H1 (cell line): Measurements from ENCODE around the gene FGGY. TPM values are rescaled to one million over a fixed set of nuclear protein-coding genes. Genes with fewer than 3 reads are reported as not detected.

Experiments
- CTCF ChIA-PET: fragments of 300-600 bp; sonication (Branson Sonifier 250); formaldehyde crosslinking; loops from one replicate; lab custom pipeline; 2021; ENCODE audit not compliant: partially characterized antibody; lab: Charles Lee
- POLR2A ChIA-PET: fragments of 300-600 bp; sonication (Branson Sonifier 250); formaldehyde crosslinking; loops from one replicate; lab custom pipeline; 2021; ENCODE audit warnings: inconsistent platforms; ENCODE audit not compliant: partially characterized antibody; lab: Charles Lee
- DNase-seq, 2 experiments: peaks; one replicate each; pipeline versions ENCODE4 v3.0.0 to v3.0.0-alpha.2; 2010 to 2022; ENCODE audit warnings: low spot score in 2 of 2, low read depth in 1 of 2, mixed read lengths in 1 of 2
- FAIRE-seq: peaks from 2 replicates; lab custom pipeline; 2011; peaks lifted over from hg19 to GRCh38; lab: Jason Lieb, UNC
- H2AFZ ChIP-seq: 2 replicates; pipeline ENCODE4 v1.8.1; 2012; ENCODE audit warnings: low read length, inconsistent platforms
- H2AK5ac ChIP-seq: 2 replicates; pipeline ENCODE4 v1.6.1; 2013; ENCODE audit warnings: low read depth, low read length
- H2BK120ac ChIP-seq: replicated peaks from 2 replicates; pipeline ENCODE3; 2013; ENCODE audit warnings: low read depth, low read length, inconsistent platforms
- H2BK12ac ChIP-seq: 2 replicates; pipeline ENCODE4 v1.6.1; 2013; ENCODE audit warnings: low read depth, low read length
- H2BK15ac ChIP-seq: 2 replicates; pipeline ENCODE4 v1.6.1; 2013; ENCODE audit warnings: low read length
- H2BK20ac ChIP-seq: 2 replicates; pipeline ENCODE4 v1.6.1; 2013; ENCODE audit warnings: low read length
- H2BK5ac ChIP-seq: 2 replicates; pipeline ENCODE4 v1.6.1; 2013; ENCODE audit warnings: low read depth, low read length
- H3K14ac ChIP-seq: 2 replicates; pipeline ENCODE4 v1.6.1; 2013; ENCODE audit warnings: inconsistent platforms; ENCODE audit not compliant: insufficient read length
- H3K18ac ChIP-seq: 2 replicates; pipeline ENCODE4 v1.6.1; 2013; ENCODE audit warnings: low read length; ENCODE audit errors: extremely low read depth
- H3K23ac ChIP-seq: 2 replicates; pipeline ENCODE4 v1.6.1; 2013; ENCODE audit warnings: inconsistent platforms; ENCODE audit not compliant: insufficient read length
- H3K23me2 ChIP-seq: 2 replicates; pipeline ENCODE4 v1.6.1; 2013; ENCODE audit warnings: low read depth, low read length
- H3K27ac ChIP-seq: 2 replicates; pipeline ENCODE4 v1.6.1; 2011; ENCODE audit warnings: low read depth, low read length, inconsistent platforms
- H3K27me3 ChIP-seq, 4 experiments: replicated peaks in 1 of 4; 1 replicate in 1 of 4; 2 replicates in 3 of 4; pipeline versions ENCODE4 v1.6.1 to v1.8.1; 2011 to 2013; ENCODE audit warnings: low read length in 3 of 4, mild to moderate bottlenecking in 3 of 4, inconsistent platforms in 2 of 4, mixed read lengths in 2 of 4, moderate library complexity in 1 of 4; ENCODE audit not compliant: control insufficient read depth in 3 of 4, insufficient read depth in 3 of 4; ENCODE audit errors: extremely low read depth in 1 of 4
- H3K36me3 ChIP-seq, 4 experiments: 2 replicates each; pipeline versions ENCODE4 v1.6.1 to v1.8.1; 2011 to 2013; ENCODE audit warnings: mild to moderate bottlenecking in 4 of 4, low read length in 3 of 4, moderate library complexity in 2 of 4, control low read depth in 1 of 4, inconsistent platforms in 1 of 4; ENCODE audit not compliant: insufficient read depth in 4 of 4, control insufficient read depth in 2 of 4
- H3K4ac ChIP-seq: replicated peaks from 2 replicates; pipeline ENCODE3; 2013; ENCODE audit warnings: low read length, low read depth, mixed read lengths, inconsistent platforms; ENCODE audit not compliant: insufficient read length
- H3K4me1 ChIP-seq, 4 experiments: replicated peaks in 1 of 4; 1 replicate in 1 of 4; 2 replicates in 3 of 4; pipeline versions ENCODE4 v1.6.1 to v1.8.1; 2011 to 2013; ENCODE audit warnings: low read length in 3 of 4, inconsistent platforms in 2 of 4, mixed read lengths in 1 of 4; ENCODE audit not compliant: insufficient read depth in 4 of 4, control insufficient read depth in 3 of 4
- H3K4me2 ChIP-seq, 2 experiments: 2 replicates each; pipeline versions ENCODE4 v1.6.1 to v1.8.1; 2011 to 2013; ENCODE audit warnings: low read depth in 2 of 2, low read length in 2 of 2, control low read depth in 1 of 2, inconsistent platforms in 1 of 2, mild to moderate bottlenecking in 1 of 2; ENCODE audit not compliant: insufficient read depth in 1 of 2
- H3K4me3 ChIP-seq, 4 experiments: fragments of 200-600, 300-600 bp in 1 of 4; sonication (generic), shearing (Covaris generic), sonication (Bioruptor Twin) in 1 of 4; 2 replicates each; pipeline versions ENCODE4 v1.5.1 to v1.8.1; 2011 to 2016; ENCODE audit warnings: low read length in 4 of 4, low read depth in 3 of 4, control low read depth in 2 of 4, inconsistent platforms in 2 of 4, mild to moderate bottlenecking in 2 of 4, mixed read lengths in 1 of 4, moderate library complexity in 1 of 4; ENCODE audit not compliant: insufficient read depth in 2 of 4; ENCODE audit errors: extremely low read depth in 1 of 4
- H3K56ac ChIP-seq: replicated peaks from 2 replicates; pipeline ENCODE3; 2013; ENCODE audit warnings: low read depth, mild to moderate bottlenecking, mixed read lengths, low read length, inconsistent platforms; ENCODE audit not compliant: insufficient read length
- H3K79me1 ChIP-seq: 2 replicates; pipeline ENCODE4 v1.6.1; 2013; ENCODE audit warnings: low read depth, low read length, control low read depth
- H3K79me2 ChIP-seq, 2 experiments: 2 replicates each; pipeline versions ENCODE4 v1.6.1 to v1.8.1; 2012 to 2013; ENCODE audit warnings: low read length in 2 of 2, mild to moderate bottlenecking in 2 of 2, inconsistent platforms in 1 of 2; ENCODE audit not compliant: insufficient read depth in 2 of 2, control insufficient read depth in 1 of 2
- H3K9ac ChIP-seq, 4 experiments: replicated peaks in 1 of 4; 1 replicate in 1 of 4; 2 replicates in 3 of 4; pipeline versions ENCODE4 v1.6.1 to v1.8.1; 2011 to 2013; ENCODE audit warnings: low read depth in 3 of 4, low read length in 3 of 4, control low read depth in 2 of 4, mild to moderate bottlenecking in 2 of 4, moderate library complexity in 2 of 4, inconsistent platforms in 1 of 4; ENCODE audit errors: extremely low read depth in 1 of 4
- H3K9me3 ChIP-seq, 2 experiments: 2 replicates each; pipeline versions ENCODE4 v1.6.1 to v1.8.1; 2012 to 2013; ENCODE audit warnings: mild to moderate bottlenecking in 2 of 2, moderate library complexity in 2 of 2, control low read depth in 1 of 2, inconsistent platforms in 1 of 2, low read depth in 1 of 2, low read length in 1 of 2, mixed read lengths in 1 of 2; ENCODE audit not compliant: insufficient read depth in 2 of 2
- H4K20me1 ChIP-seq, 2 experiments: replicated peaks in 1 of 2; 2 replicates each; pipeline versions ENCODE3 to v1.8.1; 2011 to 2013; ENCODE audit warnings: inconsistent platforms in 2 of 2, low read length in 2 of 2, mild to moderate bottlenecking in 1 of 2; ENCODE audit not compliant: insufficient read depth in 2 of 2, control insufficient read depth in 1 of 2
- H4K5ac ChIP-seq: 2 replicates; pipeline ENCODE4 v1.6.1; 2013; ENCODE audit warnings: low read length, low read depth, mixed read lengths, inconsistent platforms; ENCODE audit not compliant: insufficient read length
- H4K8ac ChIP-seq: 2 replicates; pipeline ENCODE4 v1.8.0; 2013; ENCODE audit warnings: mild to moderate bottlenecking, moderate library complexity, low read length, inconsistent platforms; ENCODE audit not compliant: insufficient read depth; ENCODE audit errors: extremely low read depth
- H4K91ac ChIP-seq: replicated peaks from 2 replicates; pipeline ENCODE3; 2013; ENCODE audit warnings: low read length, mixed read lengths, inconsistent platforms; ENCODE audit not compliant: insufficient read length
- POU5F1 ChIP-seq: IDR thresholded peaks from 2 replicates; pipeline ENCODE4 v1.6.1; 2011; ENCODE audit warnings: low read depth, mild to moderate bottlenecking, low read length, moderate library complexity
- WGBS, 2 experiments: shearing (Covaris generic) in 1 of 2; methylation state at CpG; one replicate each; pipeline versions ENCODE4 v1.1.6 to v1.1.7; 2013 to 2015; ENCODE audit warnings: low lambda C conversion rate in 2 of 2, mixed read lengths in 2 of 2, inconsistent platforms in 1 of 2, low coverage in 1 of 2, missing lambda C conversion rate in 1 of 2; ENCODE audit not compliant: insufficient replicate concordance in 2 of 2, insufficient coverage in 1 of 2, insufficient read length in 1 of 2; ENCODE audit errors: extremely low coverage in 1 of 2, missing lambda C conversion rate in 1 of 2; 5-methylcytosine and 5-hydroxymethylcytosine counted together
- polyA plus RNA-seq, 7 experiments: library from polyadenylated mRNA; depleted of rRNA in 3 of 7; stranded (reverse) in 5 of 7; unstranded in 2 of 7; fragments of >200 nt in 5 of 7; fragments of 200-250 nt in 2 of 7; gene quantifications; 1 replicate in 5 of 7; 2 replicates in 1 of 7; 4 replicates in 1 of 7; pipeline versions ENCODE4 v1.2.1 to v1.2.3, GENCODE V29; 2011 to 2013; ENCODE audit warnings: missing spikeins in 2 of 7, mixed read lengths in 2 of 7
- total RNA-seq: library from RNA; stranded (reverse); fragmentation: NEBNext Ultra II Directional; extraction: Animal tissue kit (Norgen Biotek cat#: 25700); gene quantifications from 2 replicates; pipeline ENCODE4 v1.2.1, GENCODE V29; 2021

FGGY gene
- total and polyA plus RNA-seq, 2 of the 8 experiments (the other 6 are each of a cell fraction or from before 2014, with no cell fraction given), result 10.3 to 12.5 TPM

GRCh38 chr1:59686170-59686569 lies 389.3 kb downstream of the FGGY start:
- Histone ChIP-seq H3K56ac (no peak overlapping the region), H3K9me3 (no peaks in the 10 kb centered on the region), H4K5ac (no peak overlapping the region), H2AFZ (no peak overlapping the region), H4K91ac (no peak overlapping the region), H3K23ac (no peak overlapping the region), H2BK5ac (no peak overlapping the region), H3K4me2 (no peak overlapping the region), H3K9ac (no peak overlapping the region), H3K4ac (no peak overlapping the region), H2BK15ac (no peak overlapping the region), H3K27me3 (no peaks in the 10 kb centered on the region; a peak in 1 of 7 replicates), H3K79me1 (no peaks in the 10 kb centered on the region), H3K79me2 (no peaks in the 10 kb centered on the region), H2BK120ac (no peak overlapping the region), H3K4me3 (no peak overlapping the region), H2BK20ac (no peak overlapping the region), H2AK5ac (no peak overlapping the region), H3K4me1 (peaks cover 0 to 6% (median 1%) of the 10 kb centered on the region in 4 experiments; a peak in 2 of 7 replicates), H2BK12ac (no peak overlapping the region), H4K8ac (no peak overlapping the region), H4K20me1 (no peaks in the 10 kb centered on the region), H3K27ac (no peak overlapping the region), H3K23me2 (no peaks in the 10 kb centered on the region), H3K18ac (no peak overlapping the region), H3K36me3 (no peaks in the 10 kb centered on the region), H3K14ac (no peak overlapping the region)
- CTCF ChIA-PET, result interaction anchor here (0.8 to 0.9 kb wide), 2 partner anchors 13 to 164 kb away, joined by 3 read pairs; no protein-coding TSS in a partner anchor
- WGBS, 2 experiments, result 86% methylated on average over 3 of the region's 3 CpGs; no CpG with 5 or more reads in 1 of the 2 experiments
- POLR2A ChIA-PET, result no interaction called here
- no peak for FAIRE-seq
- DNase-seq, result no peak
- TF ChIP-seq POU5F1, result no peak
